ENCODE data around the gene GPR160.

DNA sequence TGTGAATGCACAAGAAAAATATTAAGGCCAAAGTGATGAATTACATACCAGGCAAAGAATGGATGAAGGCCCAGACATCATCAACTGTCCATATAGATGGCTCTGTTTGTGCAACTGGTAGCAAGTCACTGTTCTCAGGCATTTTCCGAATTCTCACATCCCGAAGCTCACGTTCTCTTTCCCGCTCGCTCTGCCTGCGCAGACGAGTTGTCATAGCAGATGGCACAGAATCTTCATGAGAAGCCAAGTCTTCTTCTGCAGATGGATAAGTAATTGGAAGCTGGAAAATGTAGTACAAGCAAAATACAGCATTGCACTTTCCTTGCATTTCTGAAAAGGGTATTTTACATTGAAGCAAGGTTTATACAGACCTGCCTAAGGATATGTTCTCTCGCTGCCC is 64.6 kb downstream of the GPR160 start:
- TF ChIP-seq, protein P1, sequence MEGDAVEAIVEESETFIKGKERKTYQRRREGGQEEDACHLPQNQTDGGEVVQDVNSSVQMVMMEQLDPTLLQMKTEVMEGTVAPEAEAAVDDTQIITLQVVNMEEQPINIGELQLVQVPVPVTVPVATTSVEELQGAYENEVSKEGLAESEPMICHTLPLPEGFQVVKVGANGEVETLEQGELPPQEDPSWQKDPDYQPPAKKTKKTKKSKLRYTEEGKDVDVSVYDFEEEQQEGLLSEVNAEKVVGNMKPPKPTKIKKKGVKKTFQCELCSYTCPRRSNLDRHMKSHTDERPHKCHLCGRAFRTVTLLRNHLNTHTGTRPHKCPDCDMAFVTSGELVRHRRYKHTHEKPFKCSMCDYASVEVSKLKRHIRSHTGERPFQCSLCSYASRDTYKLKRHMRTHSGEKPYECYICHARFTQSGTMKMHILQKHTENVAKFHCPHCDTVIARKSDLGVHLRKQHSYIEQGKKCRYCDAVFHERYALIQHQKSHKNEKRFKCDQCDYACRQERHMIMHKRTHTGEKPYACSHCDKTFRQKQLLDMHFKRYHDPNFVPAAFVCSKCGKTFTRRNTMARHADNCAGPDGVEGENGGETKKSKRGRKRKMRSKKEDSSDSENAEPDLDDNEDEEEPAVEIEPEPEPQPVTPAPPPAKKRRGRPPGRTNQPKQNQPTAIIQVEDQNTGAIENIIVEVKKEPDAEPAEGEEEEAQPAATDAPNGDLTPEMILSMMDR (IDR thresholded peaks at IDR 0.05) = no peak
- TF ChIP-seq EP300 (IDR thresholded peaks at IDR 0.05) = no peak

Data from stomach (tissue), 4 donors.